GM10266 (cell line): Measurements from ENCODE around the gene SPACA7.
A peak's percentile ranks its signal among the peaks of the same experiment; 100 is the strongest.

ENCODE experiments used
- DNase-seq: peaks from one replicate; pipeline ENCODE4 v3.0.0; 2012; ENCODE audit errors: extremely low spot score
- TF ChIP-seq, protein P1 (sequence below): IDR thresholded peaks from 2 replicates; pipeline ENCODE4 v1.5.1; 2012; ENCODE audit warnings: mild to moderate bottlenecking, low read depth; ENCODE audit not compliant: control insufficient read depth, insufficient read depth; ENCODE audit errors: missing control alignments

SPACA7 gene

DNA sequence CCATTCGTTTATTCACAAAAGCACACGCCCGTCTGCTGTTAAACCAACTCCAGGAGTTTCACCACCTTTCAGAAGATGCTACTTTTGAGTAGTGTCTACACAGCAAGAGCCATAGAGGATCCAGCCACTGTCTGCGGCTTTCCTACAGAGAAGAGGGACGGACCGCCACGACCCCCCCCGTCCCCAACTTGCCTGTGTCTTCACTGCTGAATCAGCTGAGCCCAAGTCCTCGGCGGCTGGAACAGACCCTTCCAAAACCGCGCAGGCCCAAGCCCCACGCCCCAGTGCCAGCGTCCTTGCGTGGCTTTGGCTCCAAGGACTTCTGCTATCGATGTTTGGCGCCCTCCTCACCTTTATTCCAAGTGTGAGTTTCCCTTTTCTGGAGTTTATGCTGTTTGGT lies 65.1 kb downstream of the SPACA7 start:
- no peak for DNase-seq
- TF ChIP-seq, protein P1, sequence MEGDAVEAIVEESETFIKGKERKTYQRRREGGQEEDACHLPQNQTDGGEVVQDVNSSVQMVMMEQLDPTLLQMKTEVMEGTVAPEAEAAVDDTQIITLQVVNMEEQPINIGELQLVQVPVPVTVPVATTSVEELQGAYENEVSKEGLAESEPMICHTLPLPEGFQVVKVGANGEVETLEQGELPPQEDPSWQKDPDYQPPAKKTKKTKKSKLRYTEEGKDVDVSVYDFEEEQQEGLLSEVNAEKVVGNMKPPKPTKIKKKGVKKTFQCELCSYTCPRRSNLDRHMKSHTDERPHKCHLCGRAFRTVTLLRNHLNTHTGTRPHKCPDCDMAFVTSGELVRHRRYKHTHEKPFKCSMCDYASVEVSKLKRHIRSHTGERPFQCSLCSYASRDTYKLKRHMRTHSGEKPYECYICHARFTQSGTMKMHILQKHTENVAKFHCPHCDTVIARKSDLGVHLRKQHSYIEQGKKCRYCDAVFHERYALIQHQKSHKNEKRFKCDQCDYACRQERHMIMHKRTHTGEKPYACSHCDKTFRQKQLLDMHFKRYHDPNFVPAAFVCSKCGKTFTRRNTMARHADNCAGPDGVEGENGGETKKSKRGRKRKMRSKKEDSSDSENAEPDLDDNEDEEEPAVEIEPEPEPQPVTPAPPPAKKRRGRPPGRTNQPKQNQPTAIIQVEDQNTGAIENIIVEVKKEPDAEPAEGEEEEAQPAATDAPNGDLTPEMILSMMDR = no peak

DNA sequence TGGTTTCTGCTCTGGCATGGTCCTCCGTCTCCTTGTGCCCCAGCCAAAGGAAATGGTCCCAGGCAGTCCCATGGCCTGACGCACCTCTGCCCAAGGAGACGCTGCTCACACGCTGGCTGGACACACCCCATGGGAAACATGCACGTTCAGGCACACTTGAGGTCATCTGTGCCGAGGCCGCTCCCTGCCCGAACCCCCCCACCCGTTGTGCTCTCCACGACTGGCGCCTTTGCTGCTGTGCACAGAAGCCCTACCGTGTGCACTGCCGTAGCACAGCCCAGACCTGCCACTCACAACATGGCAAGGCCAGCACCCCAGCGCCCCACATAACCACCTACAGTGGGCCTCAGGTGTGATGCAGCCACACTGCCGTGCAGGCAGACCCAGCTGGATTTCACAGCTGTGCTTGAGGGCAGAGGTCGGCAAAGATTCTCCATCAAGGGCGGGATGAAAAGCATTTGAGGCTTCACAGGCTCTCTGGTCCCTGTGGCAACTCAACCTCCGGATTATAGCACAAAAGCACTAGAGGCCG lies 65.7 kb downstream of the SPACA7 start:
- DNase-seq = no peak
- TF ChIP-seq, protein P1 = no peak

DNA sequence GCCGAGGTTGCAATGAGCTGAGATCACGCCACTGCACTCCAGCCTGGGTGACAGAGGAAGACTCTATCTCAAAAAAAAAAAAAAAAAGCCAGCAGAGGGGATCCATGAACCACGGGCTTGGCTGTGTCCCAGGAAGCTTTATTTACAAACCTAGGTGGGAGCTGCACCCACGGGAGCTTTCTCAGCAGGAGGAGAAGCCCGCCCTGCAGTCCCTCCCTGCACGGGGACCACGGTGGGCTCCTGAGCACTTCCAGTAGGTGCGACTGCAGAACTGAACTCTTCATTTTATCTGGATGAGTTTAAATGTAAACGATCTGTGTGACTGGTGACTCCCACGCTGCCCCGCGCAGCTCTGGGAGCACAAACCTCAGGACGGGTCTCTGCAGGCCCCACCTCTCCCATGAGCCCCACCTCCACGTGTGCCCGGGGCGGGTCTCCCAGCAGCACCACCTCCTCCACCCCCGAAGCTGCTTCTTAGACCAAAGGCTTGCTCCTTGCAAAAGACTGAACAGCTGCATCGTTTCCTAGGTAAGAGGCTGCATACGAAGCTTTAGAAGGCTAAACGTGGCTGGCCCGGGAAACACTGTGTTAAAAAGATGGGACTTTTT lies 66.4 kb downstream of the SPACA7 start:
- TF ChIP-seq, protein P1 = no peak
- DNase-seq = no peak

DNA sequence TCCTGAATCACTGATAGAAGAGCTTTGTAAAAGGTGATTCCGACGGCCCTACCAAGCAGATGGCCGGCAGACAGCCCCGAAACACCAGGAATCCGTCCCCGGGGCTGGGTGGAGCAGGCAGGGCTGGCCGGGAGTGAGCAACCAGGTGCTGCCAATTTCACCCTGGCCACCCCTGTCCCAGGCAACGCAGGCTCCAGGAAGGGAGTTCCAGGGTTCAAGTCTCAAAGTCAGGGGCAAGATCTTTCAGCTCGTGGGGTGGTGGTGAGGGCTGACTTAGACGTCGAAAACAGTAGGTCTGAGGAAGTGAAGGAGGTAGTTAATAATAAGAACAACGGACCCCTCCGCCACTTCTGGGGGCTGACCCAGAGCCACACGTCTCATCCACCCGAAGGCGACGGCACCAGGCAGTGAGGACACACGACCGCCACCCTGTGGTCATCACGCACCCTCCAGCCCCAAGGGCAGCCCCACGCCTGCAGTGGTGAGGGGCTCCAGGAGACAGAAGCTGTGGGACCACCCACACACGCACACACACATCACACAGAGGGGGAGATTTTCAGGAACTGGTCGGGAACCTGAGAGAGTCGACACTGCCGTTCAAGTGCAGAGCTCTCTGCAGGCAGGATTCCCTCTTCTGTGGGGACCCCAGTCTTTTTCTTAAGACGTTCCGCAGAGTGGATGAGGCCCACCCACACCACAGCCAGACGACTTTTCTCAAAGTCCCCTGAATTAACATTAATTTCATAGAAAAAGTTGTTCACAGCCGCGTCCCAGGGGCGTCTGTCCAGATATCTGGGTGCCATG lies 67.2 kb downstream of the SPACA7 start:
- peak; percentile 52 for DNase-seq
- TF ChIP-seq, protein P1 = peak; percentile 48

DNA sequence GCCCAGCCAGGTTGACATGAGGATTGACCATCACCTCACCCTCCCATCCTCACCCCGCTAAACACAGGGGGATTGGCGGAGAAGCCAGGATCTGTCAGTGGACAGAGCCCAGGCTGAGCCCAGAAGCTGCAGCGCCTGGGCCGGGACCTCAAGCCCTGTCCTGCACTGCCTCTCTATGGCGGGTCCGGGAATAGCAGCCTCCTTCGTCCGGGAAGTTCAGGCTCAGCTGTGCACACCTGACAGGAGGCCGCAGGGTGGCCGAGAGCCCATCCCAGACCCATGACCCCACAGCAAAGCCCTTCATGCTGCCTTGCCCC lies 67.8 kb downstream of the SPACA7 start:
- TF ChIP-seq, protein P1 = peak; percentile 93
- peak; percentile 84 for DNase-seq

DNA sequence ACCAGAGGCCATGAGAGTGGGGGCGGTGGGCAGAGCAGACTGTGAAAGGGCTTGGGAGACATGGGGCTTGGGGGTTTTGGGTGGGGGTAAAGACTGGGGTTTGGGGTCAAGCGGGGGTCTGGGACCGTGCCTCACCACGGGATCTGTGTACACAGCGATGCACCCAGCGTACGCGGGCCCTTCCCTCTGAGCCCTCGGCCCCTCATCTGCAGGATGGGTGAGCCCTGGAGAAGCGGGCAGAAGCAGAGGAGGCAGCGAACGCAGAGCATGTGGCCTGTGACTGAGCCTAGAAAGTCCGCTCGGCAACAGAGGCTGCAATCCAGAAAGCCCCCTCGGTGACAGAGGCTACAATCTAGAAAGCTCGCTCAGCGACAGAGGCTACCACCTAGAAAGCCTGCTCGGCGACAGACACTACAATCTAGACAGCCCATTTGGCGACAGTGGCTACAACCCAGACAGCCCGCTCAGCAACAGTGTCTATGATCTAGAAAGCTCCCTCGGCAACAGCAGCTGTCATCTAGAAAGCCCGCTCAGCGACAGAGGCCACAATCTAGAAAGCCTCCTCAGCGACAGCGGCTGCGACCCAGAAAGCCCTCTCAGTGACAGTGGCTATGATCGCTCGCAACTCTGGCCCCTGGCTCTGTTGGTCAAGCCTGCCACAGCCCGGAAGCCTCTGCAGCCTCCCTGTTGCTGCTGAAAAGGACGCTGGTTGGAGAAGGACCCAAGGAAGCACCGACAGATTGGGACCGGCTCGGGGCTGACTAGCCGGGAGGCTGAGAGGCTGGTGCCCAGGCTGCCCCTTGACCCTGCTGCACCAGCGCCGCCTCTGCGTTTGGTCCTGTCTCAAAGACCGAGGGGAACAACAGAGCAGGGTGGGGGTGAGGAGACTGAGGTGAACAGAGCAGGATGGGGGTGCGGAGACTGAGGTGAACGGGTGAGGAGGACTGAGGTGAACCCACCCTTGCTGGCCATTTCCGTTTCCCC lies 68.6 kb downstream of the SPACA7 start:
- TF ChIP-seq, protein P1 = no peak
- no peak for DNase-seq
